Cardiac fibroblast (primary cell): ENCODE measurements around the gene KIFC3.

ENCODE experiments used
- DNase-seq, 2 donors: peaks; one replicate each; pipeline versions ENCODE4 v3.0.0 to v3.0.0-alpha.2; 2010; ENCODE audit warnings: low read depth in 2 of 2
- H3K4me3 ChIP-seq, 2 donors: replicated peaks in 1 of 2; 1 replicate in 1 of 2; 2 replicates in 1 of 2; pipeline ENCODE4 v1.5.1; 2011; ENCODE audit warnings: low read depth in 2 of 2, low read length in 2 of 2, mild to moderate bottlenecking in 2 of 2, moderate library complexity in 1 of 2
- CTCF ChIP-seq: IDR thresholded peaks from one replicate; pipeline ENCODE4 v1.5.1; 2011; ENCODE audit warnings: low read depth, mild to moderate bottlenecking, low read length, inconsistent platforms

The KIFC3 gene

GRCh38 chr16:57727610-57728009 lies 74.7 kb downstream of the KIFC3 start:
- no peak overlapping the region for H3K4me3 ChIP-seq
- DNase-seq, result no peak
- peak; percentile 5 for TF ChIP-seq CTCF

- no peak overlapping the region for H3K4me3 ChIP-seq
- TF ChIP-seq CTCF, result no peak
- DNase-seq, result no peak
Observed at GRCh38 chr16:57726433-57726947, 75.8 kb downstream of the KIFC3 start.

- no peak for TF ChIP-seq CTCF
- DNase-seq, result no peak
- no peak overlapping the region for H3K4me3 ChIP-seq
Observed at GRCh38 chr16:57725976-57726375, 76.3 kb downstream of the KIFC3 start.

- peak in 1 of 2 donors; percentile 17 for DNase-seq
Observed at GRCh38 chr16:57725554-57725953, 76.7 kb downstream of the KIFC3 start.

GRCh38 chr16:57725151-57725550 lies 77.1 kb downstream of the KIFC3 start:
- no peak for TF ChIP-seq CTCF
- H3K4me3 ChIP-seq, result no peak overlapping the region
- no peak for DNase-seq

More at GRCh38 chr16:57725554-57725953, 76.7 kb downstream of the KIFC3 start:
- H3K4me3 ChIP-seq, result no peak overlapping the region
- no peak for TF ChIP-seq CTCF

- no peak for DNase-seq
- no peak for TF ChIP-seq CTCF
- no peak overlapping the region for H3K4me3 ChIP-seq
Observed at GRCh38 chr16:57724531-57724930, 77.8 kb downstream of the KIFC3 start.

- peak; percentile 13 to 49 for DNase-seq
- TF ChIP-seq CTCF, result peak; percentile 43
- no peak overlapping the region for H3K4me3 ChIP-seq
Observed at GRCh38 chr16:57723170-57723569, 79.1 kb downstream of the KIFC3 start.
